Spinal cord (tissue), 10 donors: ENCODE results near the gene APIP. TPM values are rescaled to one million over a fixed set of nuclear protein-coding genes. Genes with fewer than 3 reads are reported as not detected.

Source experiments
- DNase-seq, 6 donors: peaks; one replicate each; pipeline versions ENCODE4 v3.0.0 to v3.0.0-alpha.2; 2013 to 2015; ENCODE audit warnings: low spot score in 6 of 6, low read depth in 4 of 6
- H3K27ac ChIP-seq: one replicate; pipeline ENCODE4 v1.5.1; 2013; ENCODE audit warnings: low read depth, low read length, control low read depth
- H3K27me3 ChIP-seq: one replicate; pipeline ENCODE4 v1.6.1; 2013; ENCODE audit warnings: low read length; ENCODE audit not compliant: control insufficient read depth, insufficient read depth
- H3K36me3 ChIP-seq: one replicate; pipeline ENCODE4 v1.6.1; 2013; ENCODE audit warnings: low read length; ENCODE audit not compliant: control insufficient read depth, insufficient read depth
- H3K4me1 ChIP-seq: one replicate; pipeline ENCODE4 v1.6.1; 2013; ENCODE audit warnings: low read length; ENCODE audit not compliant: control insufficient read depth, insufficient read depth
- H3K4me3 ChIP-seq: one replicate; pipeline ENCODE4 v1.5.1; 2013; ENCODE audit warnings: low read depth, low read length, control low read depth
- H3K9me3 ChIP-seq: one replicate; pipeline ENCODE4 v1.6.1; 2013; ENCODE audit warnings: low read length; ENCODE audit not compliant: control insufficient read depth, insufficient read depth
- whole genome bisulfite sequencing: methylation state at CpG from one replicate; pipeline ENCODE4 v1.1.5; 2013; ENCODE audit warnings: missing lambda C conversion rate; ENCODE audit not compliant: insufficient coverage; 5-methylcytosine and 5-hydroxymethylcytosine counted together
- polyA plus RNA-seq, 2 donors: library from polyadenylated mRNA; unstranded; fragments of 120-200 nt; gene quantifications; one replicate each; pipeline ENCODE4 v1.2.1, GENCODE V29; 2013; ENCODE audit not compliant: insufficient read length in 2 of 2
- total RNA-seq, 2 donors: library from RNA; depleted of rRNA in 1 of 2; stranded (reverse); fragments of 120-200 nt in 1 of 2; fragments of >200 nt in 1 of 2; gene quantifications; one replicate each; pipeline versions ENCODE4 v1.2.3 to v1.2.4, GENCODE V29; 2013 to 2014
- donor health status: healthy.

Gene APIP
- total and polyA plus RNA-seq, 4 donors = 24.2 to 43.1 (median 32.6) TPM

DNA sequence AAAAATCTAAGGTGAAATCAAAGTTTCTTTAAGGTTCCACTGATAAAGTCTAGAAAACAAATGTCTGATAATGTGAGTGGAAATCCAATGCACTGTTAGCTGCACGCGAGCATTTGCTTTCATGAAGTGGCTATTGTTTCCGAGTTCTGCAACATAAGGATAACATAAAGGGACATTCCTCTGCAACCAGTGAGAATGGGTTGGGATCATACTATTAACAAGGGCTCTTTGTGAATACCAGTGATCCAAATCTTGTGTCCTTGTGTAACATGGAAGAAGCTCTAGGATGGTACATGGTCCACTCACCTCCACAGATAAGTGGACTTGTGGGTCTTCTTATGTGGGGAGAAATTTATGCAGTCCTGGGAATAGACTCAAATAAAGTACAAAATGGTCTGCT lies 24.6 kb downstream of the APIP start:
- Histone ChIP-seq H3K4me1 (no peaks in the 10 kb centered on the region), H3K27ac (no peak overlapping the region), H3K4me3 (no peak overlapping the region), H3K9me3 (no peaks in the 10 kb centered on the region), H3K36me3 (peaks cover under 1% of the 10 kb centered on the region), H3K27me3 (no peaks in the 10 kb centered on the region)
- DNase-seq = no peak
- WGBS = 49% methylated on average over 3 of the region's 3 CpGs

- no peaks in the 10 kb centered on the region for H3K9me3 ChIP-seq
- no peaks in the 10 kb centered on the region for H3K27me3 ChIP-seq
- peak in 5 of 6 donors; percentile 13 to 79 (median 31) for DNase-seq
- H3K4me1 ChIP-seq = no peaks in the 10 kb centered on the region
- H3K4me3 ChIP-seq = no peak overlapping the region
- no peak overlapping the region for H3K27ac ChIP-seq
- WGBS = no CpG with 5 or more reads among the region's 1 CpG
- H3K36me3 ChIP-seq = peaks cover 2% of the 10 kb centered on the region
Observed at GRCh38 chr11:34890812-34891211, 25.4 kb downstream of the APIP start.

DNA sequence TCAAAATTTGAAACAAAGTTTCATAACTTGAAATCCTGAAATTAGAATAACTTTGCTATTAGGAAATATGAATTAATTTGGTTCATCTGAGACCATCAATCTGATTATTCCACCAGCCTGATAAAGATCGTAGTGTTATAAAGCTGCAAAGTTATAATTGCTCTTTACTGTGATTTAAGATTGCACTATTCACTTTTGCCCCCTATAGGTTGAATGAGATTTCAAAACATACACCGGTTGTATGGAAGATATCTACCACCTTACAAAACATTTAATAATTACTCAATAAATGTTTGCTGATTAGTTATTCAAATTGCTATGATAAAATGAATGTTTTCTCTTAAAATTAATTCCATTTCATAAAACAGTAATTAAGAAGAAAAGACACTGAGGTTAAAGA lies 26.1 kb downstream of the APIP start:
- DNase-seq = peak in 1 of 6 donors; percentile 14
- H3K36me3 ChIP-seq = peaks cover 2% of the 10 kb centered on the region
- H3K27ac ChIP-seq = no peak overlapping the region
- WGBS = no CpG with 5 or more reads among the region's 2 CpGs
- no peaks in the 10 kb centered on the region for H3K27me3 ChIP-seq
- no peak overlapping the region for H3K4me3 ChIP-seq
- H3K9me3 ChIP-seq = no peaks in the 10 kb centered on the region
- no peaks in the 10 kb centered on the region for H3K4me1 ChIP-seq

GRCh38 chr11:34887260-34887659 lies 28.9 kb downstream of the APIP start:
- H3K9me3 ChIP-seq = no peaks in the 10 kb centered on the region
- no peak overlapping the region for H3K4me3 ChIP-seq
- WGBS = no CpG with 5 or more reads among the region's 1 CpG
- no peaks in the 10 kb centered on the region for H3K4me1 ChIP-seq
- H3K27me3 ChIP-seq = no peaks in the 10 kb centered on the region
- H3K27ac ChIP-seq = no peak overlapping the region
- peaks cover 2% of the 10 kb centered on the region for H3K36me3 ChIP-seq
- no peak for DNase-seq

DNA sequence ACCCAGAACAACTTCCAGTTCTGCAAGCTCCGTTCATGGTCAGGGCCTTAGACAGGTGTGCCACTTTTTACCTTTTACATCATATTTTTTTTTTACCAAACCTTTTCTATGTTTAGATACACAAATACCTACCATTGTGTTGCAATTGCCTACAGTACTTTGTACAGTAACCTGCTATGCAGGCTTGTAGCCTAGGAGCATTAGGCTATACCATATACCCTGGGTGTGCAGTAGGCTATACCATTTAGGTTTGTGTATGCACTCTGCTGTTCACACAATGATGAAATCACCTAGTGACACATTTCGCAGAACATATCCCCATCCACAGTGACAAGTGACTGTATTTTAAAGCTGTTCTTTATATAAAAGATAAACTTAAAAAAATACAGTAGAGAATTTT lies 29.6 kb downstream of the APIP start:
- DNase-seq = no peak
- Histone ChIP-seq H3K36me3 (peaks cover 2% of the 10 kb centered on the region), H3K27ac (no peak overlapping the region), H3K4me3 (no peak overlapping the region), H3K4me1 (no peaks in the 10 kb centered on the region), H3K9me3 (no peaks in the 10 kb centered on the region), H3K27me3 (no peaks in the 10 kb centered on the region)
- 88% methylated on average over 1 of the region's 2 CpGs for WGBS

- DNase-seq = no peak
- Histone ChIP-seq H3K36me3 (peaks cover 2% of the 10 kb centered on the region), H3K27me3 (no peaks in the 10 kb centered on the region), H3K4me1 (no peaks in the 10 kb centered on the region), H3K9me3 (no peaks in the 10 kb centered on the region), H3K4me3 (no peak overlapping the region), H3K27ac (no peak overlapping the region)
- WGBS = no CpG with 5 or more reads among the region's 3 CpGs
Observed at GRCh38 chr11:34881900-34882299, 34.3 kb downstream of the APIP start.

DNA sequence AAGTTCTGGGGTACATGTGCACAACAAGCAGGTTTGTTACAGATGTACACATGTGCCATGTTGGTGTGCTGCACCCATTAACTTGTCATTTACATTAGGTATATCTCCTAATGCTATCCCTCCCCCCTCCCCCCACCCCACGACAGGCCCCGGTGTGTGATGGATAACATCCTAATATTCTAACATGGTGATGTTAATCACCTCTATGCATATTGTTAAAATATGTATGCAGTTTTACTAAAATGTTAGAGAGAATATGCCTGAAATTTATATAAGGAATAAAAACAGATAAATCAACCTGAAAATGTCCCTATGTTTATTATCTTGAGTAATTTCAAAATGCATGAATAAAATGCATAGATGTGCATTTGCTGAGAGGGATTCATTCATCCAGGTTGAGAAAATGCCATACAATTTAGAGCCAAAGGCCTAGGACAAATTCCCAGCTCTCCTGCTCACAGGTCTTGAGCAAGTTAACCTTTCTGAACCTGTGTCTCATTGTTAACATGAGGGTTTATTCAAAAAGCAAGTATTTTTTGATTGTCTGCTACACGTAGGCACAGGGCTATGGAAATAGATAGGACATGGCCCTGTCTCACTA lies 38.7 kb downstream of the APIP start:
- Histone ChIP-seq H3K9me3 (no peaks in the 10 kb centered on the region), H3K4me3 (no peak overlapping the region), H3K4me1 (no peaks in the 10 kb centered on the region), H3K27ac (no peak overlapping the region), H3K36me3 (no peaks in the 10 kb centered on the region), H3K27me3 (no peaks in the 10 kb centered on the region)
- DNase-seq = no peak
- WGBS = no CpG with 5 or more reads among the region's 3 CpGs

DNA sequence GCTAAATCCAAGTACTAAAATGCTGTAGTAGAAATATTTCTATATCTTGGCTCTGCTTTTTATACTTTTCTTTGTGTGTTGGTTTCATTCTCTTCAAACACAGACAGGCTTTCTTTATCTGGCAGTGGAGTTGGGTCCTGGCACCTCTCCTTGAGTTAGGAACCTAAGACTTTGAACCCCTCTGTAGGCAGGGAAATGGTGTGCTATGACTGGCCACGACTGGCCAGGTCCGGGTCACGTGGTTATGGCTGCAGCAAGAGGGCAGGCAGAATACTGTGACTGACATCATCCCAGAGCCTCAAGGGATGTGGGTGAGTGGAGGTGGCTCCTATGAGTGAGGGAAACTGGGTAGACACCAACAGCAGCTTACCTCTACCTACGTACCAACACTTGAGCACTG lies 42.0 kb downstream of the APIP start:
- WGBS = 90% methylated on average over 2 of the region's 4 CpGs
- Histone ChIP-seq H3K9me3 (no peaks in the 10 kb centered on the region), H3K4me1 (no peaks in the 10 kb centered on the region), H3K27ac (no peak overlapping the region), H3K36me3 (no peaks in the 10 kb centered on the region), H3K27me3 (no peaks in the 10 kb centered on the region), H3K4me3 (no peak overlapping the region)
- no peak for DNase-seq

DNA sequence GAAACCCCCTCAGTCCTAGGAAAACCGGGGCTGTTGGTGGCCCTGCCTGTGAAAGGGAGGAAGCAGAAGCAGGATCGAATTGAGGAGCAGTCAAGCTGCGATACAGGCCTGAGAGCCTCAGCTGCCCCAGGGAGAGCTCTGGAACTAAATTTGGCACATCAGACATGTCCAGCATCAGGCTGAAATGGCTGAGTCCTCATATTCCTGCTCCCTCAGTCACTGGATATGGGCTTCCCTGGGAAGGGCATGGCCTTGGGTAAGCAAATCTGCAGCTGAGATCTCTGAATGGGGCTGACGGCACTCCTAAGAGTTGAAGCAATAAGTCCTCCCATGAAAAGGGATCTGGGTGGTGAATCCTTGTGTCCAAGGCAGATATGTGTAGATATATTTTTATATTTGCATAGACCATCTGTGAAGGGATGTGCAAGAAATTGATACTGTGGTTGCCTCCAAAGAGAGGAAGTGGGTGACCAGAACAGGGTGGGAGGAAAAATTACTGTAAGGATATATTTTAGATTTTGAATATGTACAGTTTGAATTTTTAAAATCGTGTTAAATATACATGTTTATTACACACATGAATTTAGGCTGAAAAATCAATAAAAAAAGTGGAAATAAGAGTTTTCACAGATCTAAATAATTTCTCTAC lies 45.5 kb downstream of the APIP start:
- no peak for DNase-seq
- Histone ChIP-seq H3K4me3 (no peak overlapping the region), H3K9me3 (no peaks in the 10 kb centered on the region), H3K27ac (no peak overlapping the region), H3K4me1 (no peaks in the 10 kb centered on the region), H3K36me3 (no peaks in the 10 kb centered on the region), H3K27me3 (no peaks in the 10 kb centered on the region)
- WGBS = 85% methylated on average over 4 of the region's 5 CpGs

DNA sequence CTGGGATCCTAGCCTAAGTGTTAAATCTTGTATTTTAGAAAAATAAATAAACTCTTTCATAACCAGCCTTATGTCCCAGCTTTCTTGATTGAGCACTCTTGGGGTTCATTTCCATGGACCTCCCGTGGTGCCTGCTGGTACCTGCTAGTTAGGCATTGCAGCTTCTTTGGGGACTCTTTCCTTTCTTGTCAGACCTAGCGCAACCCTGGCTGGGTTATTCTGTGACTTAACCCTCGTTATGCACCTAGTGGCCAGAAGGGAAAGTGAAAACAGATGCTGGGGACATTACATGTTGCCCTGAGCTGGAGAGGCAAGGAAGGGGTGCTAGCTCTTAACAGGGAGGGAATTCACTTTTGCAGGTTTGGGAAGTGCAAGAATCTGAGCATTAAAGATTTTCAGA lies 46.8 kb downstream of the APIP start:
- Histone ChIP-seq H3K4me3 (no peak overlapping the region), H3K4me1 (no peaks in the 10 kb centered on the region), H3K27me3 (no peaks in the 10 kb centered on the region), H3K9me3 (no peaks in the 10 kb centered on the region), H3K36me3 (no peaks in the 10 kb centered on the region), H3K27ac (no peak overlapping the region)
- WGBS = 77% methylated on average over 3 of the region's 3 CpGs
- DNase-seq = no peak
